HepG2 (cell line): ENCODE data around the gene MST1R. TPM values are rescaled to one million over a fixed set of nuclear protein-coding genes. Genes with fewer than 3 reads are reported as not detected.

Source experiments
- ATAC-seq: fragments of 200-7000 bp; cut with Tn5 transposase; 3 replicates; pipeline ENCODE4 v1.9.1; 2020; ENCODE audit warnings: mild to moderate bottlenecking, moderate library complexity
- BruUV-seq: library from RNA; stranded (reverse); fragments of 400-500 nt; replicated peaks from 2 replicates; lab custom pipeline; 2021; lab: Mats Ljungman, UMichigan
- CTCF ChIA-PET: fragments of 300-600 bp; formaldehyde crosslinking; extraction: SDS; loops from one replicate; lab custom pipeline; 2021; ENCODE audit warnings: low total read pairs, inconsistent platforms, low intra/inter-chr PET ratio; lab: Yijun Ruan, JAX
- POLR2A ChIA-PET: fragments of 350-600 bp; sonication (Branson Sonifier 250); formaldehyde crosslinking; loops from one replicate; lab custom pipeline; 2020; ENCODE audit warnings: antibody characterized with exemption, inconsistent platforms; lab: Yijun Ruan, JAX
- DNase-seq: peaks from one replicate; pipeline ENCODE4 v3.0.0-alpha.2; 2015; ENCODE audit warnings: low spot score
- FAIRE-seq: peaks from 3 replicates; lab custom pipeline; 2011; peaks lifted over from hg19 to GRCh38; lab: Jason Lieb, UNC
- H2AFZ ChIP-seq: one replicate; pipeline ENCODE4 v1.6.1; 2011; ENCODE audit warnings: low read length, inconsistent platforms
- H3K27ac ChIP-seq: fragments of 300-600 bp; 3 replicates; pipeline ENCODE4 v1.8.0; 2011; ENCODE audit warnings: mixed run types, mild to moderate bottlenecking, mixed read lengths, low read length, inconsistent platforms; ENCODE audit not compliant: insufficient read depth; ENCODE audit errors: extremely low read length
- H3K27me3 ChIP-seq, 2 experiments: fragments of 200-600 bp in 1 of 2; 2 replicates in 1 of 2; 3 replicates in 1 of 2; pipeline versions ENCODE4 v1.6.0 to v1.8.0; 2011; ENCODE audit warnings: low read length in 2 of 2, mild to moderate bottlenecking in 2 of 2, moderate library complexity in 2 of 2, inconsistent platforms in 1 of 2; ENCODE audit not compliant: insufficient read depth in 2 of 2, control insufficient read depth in 1 of 2
- H3K36me3 ChIP-seq, 2 experiments: fragments of 200-600 bp in 1 of 2; replicated peaks in 1 of 2; 2 replicates in 1 of 2; 3 replicates in 1 of 2; pipeline versions ENCODE4 v1.5.1 to v1.8.0; 2011; ENCODE audit warnings: low read length in 2 of 2, inconsistent platforms in 1 of 2; ENCODE audit not compliant: insufficient read depth in 2 of 2, control insufficient read depth in 1 of 2
- H3K4me1 ChIP-seq: 2 replicates; pipeline ENCODE4 v1.5.1; 2012; ENCODE audit warnings: low read length, inconsistent platforms; ENCODE audit not compliant: insufficient read depth
- H3K4me2 ChIP-seq: 2 replicates; pipeline ENCODE4 v1.6.0; 2011; ENCODE audit warnings: low read depth, low read length, inconsistent platforms
- H3K4me3 ChIP-seq, 3 experiments: fragments of 200-600 bp in 1 of 3; sonication (generic), shearing (Covaris generic) in 1 of 3; replicated peaks in 1 of 3; 2 replicates each; pipeline ENCODE4 v1.5.1; 2011 to 2016; ENCODE audit warnings: low read length in 3 of 3, inconsistent platforms in 2 of 3, low read depth in 2 of 3, mild to moderate bottlenecking in 2 of 3, control low read depth in 1 of 3, mixed read lengths in 1 of 3; ENCODE audit not compliant: insufficient read depth in 1 of 3
- H3K79me2 ChIP-seq: one replicate; pipeline ENCODE4 v1.6.1; 2011; ENCODE audit warnings: low read length, inconsistent platforms; ENCODE audit not compliant: insufficient read depth
- H3K9ac ChIP-seq: 2 replicates; pipeline ENCODE4 v1.6.0; 2011; ENCODE audit warnings: mild to moderate bottlenecking, low read depth, low read length, inconsistent platforms; ENCODE audit not compliant: insufficient read depth
- H3K9me3 ChIP-seq: 2 replicates; pipeline ENCODE4 v1.5.1; 2012; ENCODE audit warnings: mild to moderate bottlenecking, low read length
- H4K20me1 ChIP-seq: 2 replicates; pipeline ENCODE4 v1.6.0; 2011; ENCODE audit warnings: inconsistent platforms, mild to moderate bottlenecking, low read length, moderate library complexity; ENCODE audit not compliant: insufficient read depth
- ARNTL ChIP-seq: sonication (generic); formaldehyde crosslinking; IDR thresholded peaks from 2 replicates; pipeline ENCODE4 v1.4.0; 2020; ENCODE audit warnings: mild to moderate bottlenecking, missing genetic modification reagents
- FOXK1 ChIP-seq: sonication (generic); formaldehyde crosslinking; IDR thresholded peaks from 2 replicates; pipeline ENCODE4 v1.4.0; 2020; ENCODE audit warnings: low read depth, missing genetic modification reagents, borderline replicate concordance
- GABPA ChIP-seq, 2 experiments: IDR thresholded peaks; 2 replicates each; pipeline ENCODE4 v1.6.1; 2011 to 2016; ENCODE audit warnings: low read depth in 2 of 2, low read length in 1 of 2, missing biosample characterization in 1 of 2, missing genetic modification characterization in 1 of 2
- IRF9 ChIP-seq: sonication (generic); formaldehyde crosslinking; IDR thresholded peaks from 2 replicates; pipeline ENCODE4 v1.8.0; 2022; ENCODE audit warnings: missing genetic modification reagents, mild to moderate bottlenecking, borderline replicate concordance
- JDP2 ChIP-seq: sonication (generic); formaldehyde crosslinking; IDR thresholded peaks from 2 replicates; pipeline ENCODE4 v1.8.1; 2022; ENCODE audit warnings: missing genetic modification reagents, borderline replicate concordance
- MYC ChIP-seq: sonication (generic); formaldehyde crosslinking; IDR thresholded peaks from 2 replicates; pipeline ENCODE4 v1.9.0; 2021; ENCODE audit warnings: missing genetic modification reagents, borderline replicate concordance
- PAWR ChIP-seq: sonication (generic); formaldehyde crosslinking; IDR thresholded peaks from 2 replicates; pipeline ENCODE4 v1.4.0; 2020; ENCODE audit warnings: missing genetic modification reagents, mild to moderate bottlenecking, borderline replicate concordance
- SALL1 ChIP-seq: sonication (generic); formaldehyde crosslinking; IDR thresholded peaks from 2 replicates; pipeline ENCODE4 v1.8.0; 2022; ENCODE audit warnings: mild to moderate bottlenecking, missing genetic modification reagents
- SMARCC2 ChIP-seq: fragments of 450-650 bp; IDR thresholded peaks from 2 replicates; pipeline ENCODE4 v1.6.1; 2017; ENCODE audit warnings: antibody characterized with exemption, mild to moderate bottlenecking
- SOX5 ChIP-seq: IDR thresholded peaks from 2 replicates; pipeline ENCODE4 v1.6.1; 2016; ENCODE audit warnings: borderline replicate concordance
- SRY ChIP-seq: sonication (generic); formaldehyde crosslinking; IDR thresholded peaks from 2 replicates; pipeline ENCODE4 v1.8.0; 2022; ENCODE audit warnings: mild to moderate bottlenecking, missing genetic modification reagents
- TEAD3 ChIP-seq: optimal IDR thresholded peaks from 2 replicates; pipeline ENCODE3; 2016; ENCODE audit warnings: borderline replicate concordance
- TRIM24 ChIP-seq: sonication (generic); formaldehyde crosslinking; IDR thresholded peaks from 2 replicates; pipeline ENCODE4 v1.8.0; 2022; ENCODE audit warnings: mild to moderate bottlenecking, missing genetic modification reagents
- ZFY ChIP-seq: sonication (generic); formaldehyde crosslinking; IDR thresholded peaks from 2 replicates; pipeline ENCODE4 v1.4.0; 2020; ENCODE audit warnings: missing genetic modification reagents
- ZNF552 ChIP-seq: sonication (generic); formaldehyde crosslinking; IDR thresholded peaks from 2 replicates; pipeline ENCODE4 v1.9.0; 2022; ENCODE audit warnings: missing genetic modification reagents, mild to moderate bottlenecking, borderline replicate concordance
- WGBS: methylation state at CpG from one replicate; pipeline ENCODE4 v1.1.6; 2017; ENCODE audit warnings: low lambda C conversion rate; 5-methylcytosine and 5-hydroxymethylcytosine counted together
- in situ Hi-C: cut with HindIII; loops from 2 replicates; pipeline ENCODE4 v1.10.0; 2017; ENCODE audit warnings: low pct_unique_long_range_greater_than_20kb; ENCODE audit not compliant: extremely low pct_ligation_motif_present
- intact Hi-C: fragments of 100-400 bp; cut with micrococcal nuclease; formaldehyde crosslinking; loops from one replicate; pipeline ENCODE4 v1.10.0; 2022; ENCODE audit not compliant: unreplicated experiment
- polyA plus RNA-seq, 8 experiments: library from polyadenylated mRNA; depleted of rRNA in 3 of 8; stranded (reverse) in 7 of 8; unstranded in 1 of 8; fragments of >200 nt; fragmentation: Illumina TruSeq in 4 of 8; extraction: Trizol in 4 of 8; gene quantifications; 2 replicates each; pipeline versions ENCODE4 v1.2.1 to v1.2.3, GENCODE V29; 2011 to 2016; ENCODE audit warnings: low read depth in 4 of 8, missing spikeins in 1 of 8, mixed read lengths in 1 of 8; ENCODE audit not compliant: insufficient read depth in 1 of 8
- total RNA-seq, 5 experiments: library from RNA; depleted of rRNA; stranded (reverse); fragments of >200 nt; fragmentation: Illumina TruSeq; extraction: Trizol; gene quantifications; 2 replicates each; pipeline ENCODE4 v1.2.3, GENCODE V29; 2016; ENCODE audit warnings: low read depth in 1 of 5
- TF ChIP-seq, protein P1 (sequence below): IDR thresholded peaks from 2 replicates; pipeline ENCODE4 v1.6.1; 2012; ENCODE audit warnings: inconsistent platforms
- TF ChIP-seq, protein P2 (sequence below): sonication (generic); formaldehyde crosslinking; IDR thresholded peaks from 2 replicates; pipeline ENCODE4 v1.4.0; 2020; ENCODE audit warnings: missing genetic modification reagents
- TF ChIP-seq, protein P3 (sequence below): sonication (generic); formaldehyde crosslinking; IDR thresholded peaks from 2 replicates; pipeline ENCODE4 v1.4.0; 2020; ENCODE audit warnings: missing genetic modification reagents
- TF ChIP-seq, protein P4 (sequence below): IDR thresholded peaks from 2 replicates; pipeline ENCODE4 v1.6.1; 2016

MST1R gene
- total and polyA plus RNA-seq, 2 of the 13 experiments (the other 11 are each of a cell fraction or from before 2014, with no cell fraction given): 0.11 to 0.77 TPM

- H3K4me2 ChIP-seq: 0 out of 2 replicates have a peak overlapping the region, but pooled peaks have one; percentile 2
- CTCF ChIA-PET: no interaction called here
- TF ChIP-seq, protein P1, sequence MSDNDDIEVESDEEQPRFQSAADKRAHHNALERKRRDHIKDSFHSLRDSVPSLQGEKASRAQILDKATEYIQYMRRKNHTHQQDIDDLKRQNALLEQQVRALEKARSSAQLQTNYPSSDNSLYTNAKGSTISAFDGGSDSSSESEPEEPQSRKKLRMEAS: peak; percentile 61
- TF ChIP-seq ZFY (CRISPR knock-in tag): 0 out of 2 replicates have a peak, but pooled peaks have one; percentile 23
- peak; percentile 27 for TF ChIP-seq TEAD3 (CRISPR knock-in tag)
- TF ChIP-seq SMARCC2: no peak
- TF ChIP-seq FOXK1 (CRISPR knock-in tag): no peak
- TF ChIP-seq, protein P2, sequence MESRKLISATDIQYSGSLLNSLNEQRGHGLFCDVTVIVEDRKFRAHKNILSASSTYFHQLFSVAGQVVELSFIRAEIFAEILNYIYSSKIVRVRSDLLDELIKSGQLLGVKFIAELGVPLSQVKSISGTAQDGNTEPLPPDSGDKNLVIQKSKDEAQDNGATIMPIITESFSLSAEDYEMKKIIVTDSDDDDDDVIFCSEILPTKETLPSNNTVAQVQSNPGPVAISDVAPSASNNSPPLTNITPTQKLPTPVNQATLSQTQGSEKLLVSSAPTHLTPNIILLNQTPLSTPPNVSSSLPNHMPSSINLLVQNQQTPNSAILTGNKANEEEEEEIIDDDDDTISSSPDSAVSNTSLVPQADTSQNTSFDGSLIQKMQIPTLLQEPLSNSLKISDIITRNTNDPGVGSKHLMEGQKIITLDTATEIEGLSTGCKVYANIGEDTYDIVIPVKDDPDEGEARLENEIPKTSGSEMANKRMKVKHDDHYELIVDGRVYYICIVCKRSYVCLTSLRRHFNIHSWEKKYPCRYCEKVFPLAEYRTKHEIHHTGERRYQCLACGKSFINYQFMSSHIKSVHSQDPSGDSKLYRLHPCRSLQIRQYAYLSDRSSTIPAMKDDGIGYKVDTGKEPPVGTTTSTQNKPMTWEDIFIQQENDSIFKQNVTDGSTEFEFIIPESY: peak; percentile 72; the same call in 1 of the 2 replicates
- TF ChIP-seq GABPA (IDR thresholded peaks at IDR 0.05; ENCODE audit: low read depth, low read length): no peak
- TF ChIP-seq GABPA (CRISPR knock-in tag; IDR thresholded peaks at IDR 0.05; ENCODE audit: low read depth): no peak
- TF ChIP-seq SALL1: peak; percentile 41; the same call in 1 of the 2 replicates
- TF ChIP-seq PAWR (CRISPR knock-in tag): no peak
- TF ChIP-seq MYC (CRISPR knock-in tag): peak; percentile 44; the same call in 1 of the 2 replicates
- TF ChIP-seq SOX5 (CRISPR knock-in tag): peak; percentile 27; the same call in 1 of the 2 replicates
- TF ChIP-seq, protein P3, sequence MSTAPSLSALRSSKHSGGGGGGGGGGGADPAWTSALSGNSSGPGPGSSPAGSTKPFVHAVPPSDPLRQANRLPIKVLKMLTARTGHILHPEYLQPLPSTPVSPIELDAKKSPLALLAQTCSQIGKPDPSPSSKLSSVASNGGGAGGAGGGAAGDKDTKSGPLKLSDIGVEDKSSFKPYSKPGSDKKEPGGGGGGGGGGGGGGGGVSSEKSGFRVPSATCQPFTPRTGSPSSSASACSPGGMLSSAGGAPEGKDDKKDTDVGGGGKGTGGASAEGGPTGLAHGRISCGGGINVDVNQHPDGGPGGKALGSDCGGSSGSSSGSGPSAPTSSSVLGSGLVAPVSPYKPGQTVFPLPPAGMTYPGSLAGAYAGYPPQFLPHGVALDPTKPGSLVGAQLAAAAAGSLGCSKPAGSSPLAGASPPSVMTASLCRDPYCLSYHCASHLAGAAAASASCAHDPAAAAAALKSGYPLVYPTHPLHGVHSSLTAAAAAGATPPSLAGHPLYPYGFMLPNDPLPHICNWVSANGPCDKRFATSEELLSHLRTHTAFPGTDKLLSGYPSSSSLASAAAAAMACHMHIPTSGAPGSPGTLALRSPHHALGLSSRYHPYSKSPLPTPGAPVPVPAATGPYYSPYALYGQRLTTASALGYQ (CRISPR knock-in tag): no peak
- 0 out of 2 replicates have a peak, but pooled peaks have one; percentile 29 for TF ChIP-seq IRF9
- peak; percentile 59; the same call in 1 of the 2 replicates for TF ChIP-seq ARNTL (CRISPR knock-in tag)
- TF ChIP-seq SRY (CRISPR knock-in tag): 0 out of 2 replicates have a peak, but pooled peaks have one; percentile 52
- TF ChIP-seq, protein P4, sequence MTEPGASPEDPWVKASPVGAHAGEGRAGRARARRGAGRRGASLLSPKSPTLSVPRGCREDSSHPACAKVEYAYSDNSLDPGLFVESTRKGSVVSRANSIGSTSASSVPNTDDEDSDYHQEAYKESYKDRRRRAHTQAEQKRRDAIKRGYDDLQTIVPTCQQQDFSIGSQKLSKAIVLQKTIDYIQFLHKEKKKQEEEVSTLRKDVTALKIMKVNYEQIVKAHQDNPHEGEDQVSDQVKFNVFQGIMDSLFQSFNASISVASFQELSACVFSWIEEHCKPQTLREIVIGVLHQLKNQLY (CRISPR knock-in tag): 0 out of 2 replicates have a peak, but pooled peaks have one; percentile 34
- TF ChIP-seq TRIM24 (CRISPR knock-in tag): no peak
- no peak for TF ChIP-seq JDP2 (CRISPR knock-in tag)
- no peak for TF ChIP-seq ZNF552
These were observed 32.0 kb downstream of the MST1R start for GRCh38 chr3:49871531-49872153.

More at GRCh38 chr3:49871531-49872153, 32.0 kb downstream of the MST1R start:
- in situ Hi-C loops: no loop called here
- intact Hi-C loops: loop anchor here (2.0 kb wide), 1 partner anchor 29 kb away; no protein-coding TSS in a partner anchor
- Histone ChIP-seq H4K20me1 (no peaks in the 10 kb centered on the region), H2AFZ (no peak overlapping the region), H3K4me3 (no peak overlapping the region), H3K79me2 (no peaks in the 10 kb centered on the region), H3K36me3 (no peaks in the 10 kb centered on the region), H3K27ac (no peak overlapping the region), H3K4me1 (peaks cover 32% of the 10 kb centered on the region), H3K9ac (no peak overlapping the region), H3K9me3 (no peaks in the 10 kb centered on the region), H3K27me3 (peaks cover 0 to 38% of the 10 kb centered on the region in 2 experiments; a peak in 4 of 5 replicates)
- DNase-seq (no peak), FAIRE-seq (no peak), ATAC-seq (no peak)
- 22% methylated on average over 7 of the region's 10 CpGs for WGBS
- POLR2A ChIA-PET: interaction anchor here (1.4 kb wide), 1 partner anchor 57 kb away, joined by 4 read pairs; no protein-coding TSS in a partner anchor
- no TSS peak for BruUV-seq
